Lung (tissue), 12 donors: ENCODE measurements around the gene ALG9. TPM values are rescaled to one million over a fixed set of nuclear protein-coding genes. Genes with fewer than 3 reads are reported as not detected.
A peak's percentile ranks its signal among the peaks of the same experiment; 100 is the strongest.

Source experiments
- ATAC-seq: fragments of 200-7000 bp; cut with Tn5 transposase; one replicate; pipeline ENCODE4 v1.9.1; 2020; ENCODE audit warnings: moderate number of reproducible peaks; ENCODE audit not compliant: insufficient read depth, low FRiP score
- DNase-seq, 3 donors: peaks; one replicate each; pipeline ENCODE4 v3.0.0-alpha.2; 2013 to 2017
- H3K27ac ChIP-seq, 2 donors: one replicate each; pipeline ENCODE4 v1.5.1; 2013; ENCODE audit warnings: mild to moderate bottlenecking in 2 of 2, moderate library complexity in 2 of 2, control low read depth in 1 of 2, inconsistent platforms in 1 of 2, low read depth in 1 of 2, low read length in 1 of 2
- H3K27me3 ChIP-seq, 3 donors: one replicate each; pipeline ENCODE4 v1.5.1; 2013; ENCODE audit warnings: low read length in 2 of 3; ENCODE audit not compliant: control insufficient read depth in 3 of 3, insufficient read depth in 3 of 3
- H3K36me3 ChIP-seq, 4 donors: one replicate each; pipeline ENCODE4 v1.5.1; 2013; ENCODE audit warnings: low read length in 4 of 4, mild to moderate bottlenecking in 1 of 4, moderate library complexity in 1 of 4; ENCODE audit not compliant: control insufficient read depth in 4 of 4, insufficient read depth in 4 of 4
- H3K4me1 ChIP-seq, 5 donors: one replicate each; pipeline ENCODE4 v1.5.1; 2013; ENCODE audit warnings: low read length in 5 of 5, mild to moderate bottlenecking in 2 of 5, moderate library complexity in 1 of 5; ENCODE audit not compliant: control insufficient read depth in 5 of 5, insufficient read depth in 5 of 5
- H3K4me3 ChIP-seq: one replicate; pipeline ENCODE4 v1.5.1; 2013; ENCODE audit warnings: mild to moderate bottlenecking, control low read depth, moderate library complexity
- H3K9ac ChIP-seq, 2 donors: one replicate each; pipeline ENCODE4 v1.5.1; 2013; ENCODE audit warnings: low read length in 2 of 2, control low read depth in 1 of 2; ENCODE audit not compliant: insufficient read depth in 1 of 2
- H3K9me3 ChIP-seq, 4 donors: one replicate each; pipeline ENCODE4 v1.5.1; 2013; ENCODE audit warnings: low read length in 3 of 4, mild to moderate bottlenecking in 1 of 4, moderate library complexity in 1 of 4; ENCODE audit not compliant: control insufficient read depth in 4 of 4, insufficient read depth in 3 of 4
- WGBS, 2 donors: extraction: QIAGEN DNeasy Blood & Tissue Kit; methylation state at CpG; one replicate each; pipeline ENCODE4 v1.1.7; 2013; 5-methylcytosine and 5-hydroxymethylcytosine counted together
- polyA plus RNA-seq, 2 donors: library from polyadenylated mRNA; stranded (reverse); fragments of 200-250 nt; gene quantifications; one replicate each; pipeline ENCODE4 v1.2.1, GENCODE V29; 2013
- total RNA-seq, 2 donors: library from RNA; depleted of rRNA in 1 of 2; stranded (reverse); fragments of >200 nt in 1 of 2; gene quantifications; one replicate each; pipeline ENCODE4 v1.2.1, GENCODE V29; 2014 to 2021
- TF ChIP-seq, protein P1 (sequence below): IDR thresholded peaks from 2 replicates; pipeline ENCODE4 v1.5.1; 2012; ENCODE audit warnings: mild to moderate bottlenecking; ENCODE audit errors: control extremely low read depth, extremely low read depth
- donor health status: control.
- donor health status: control.
- donor health status: Bipolar disorder and iron deficiency.
- donor health status: healthy.
- donor health status: DM: yes; HTN: yes; CAD: no.

ALG9 gene
- total and polyA plus RNA-seq, 4 donors: 11.4 to 43.4 (median 25.9) TPM

DNA sequence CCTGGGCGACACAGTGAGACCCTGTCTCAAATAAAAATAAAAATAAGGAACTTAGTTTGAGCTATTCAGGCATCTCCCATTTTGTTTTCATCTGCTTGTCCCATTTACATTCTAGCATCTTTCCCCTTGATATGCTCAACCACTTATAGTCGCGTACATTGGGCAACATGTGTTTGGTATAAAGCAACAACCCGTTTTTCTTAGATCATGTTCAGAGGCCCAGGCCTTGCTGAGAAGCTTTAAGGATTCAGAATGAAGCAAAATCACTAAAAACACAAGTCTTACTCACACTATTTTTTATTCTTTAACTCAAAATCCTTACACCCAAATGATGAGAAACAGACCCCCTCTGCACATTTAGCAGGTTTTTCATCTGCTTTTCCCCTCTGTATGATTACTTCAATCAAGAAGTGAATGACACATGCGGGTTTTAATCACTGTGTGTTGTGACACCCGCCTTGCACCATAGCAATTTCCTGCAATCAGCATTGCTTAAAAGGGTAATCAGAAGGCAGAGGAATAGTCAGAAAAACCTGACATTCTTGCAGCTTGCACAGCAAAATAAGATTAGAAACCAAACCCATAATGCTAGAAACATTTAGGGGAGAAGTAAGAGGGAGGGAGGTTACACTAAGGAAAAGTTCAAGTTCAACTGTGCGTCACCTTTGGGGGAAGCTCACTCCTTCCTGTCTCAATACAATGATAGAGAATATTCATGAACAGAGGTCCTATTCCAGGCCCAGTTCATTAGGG lies 25.9 kb downstream of the ALG9 start:
- Histone ChIP-seq H3K9me3 (no peaks in the 10 kb centered on the region), H3K27me3 (no peaks in the 10 kb centered on the region), H3K4me3 (no peak overlapping the region), H3K27ac (no peak overlapping the region), H3K9ac (no peak overlapping the region), H3K4me1 (peaks cover 0 to 3% (median 0%) of the 10 kb centered on the region in 5 donors), H3K36me3 (peaks cover 8 to 40% (median 9%) of the 10 kb centered on the region in 4 donors)
- TF ChIP-seq, protein P1, sequence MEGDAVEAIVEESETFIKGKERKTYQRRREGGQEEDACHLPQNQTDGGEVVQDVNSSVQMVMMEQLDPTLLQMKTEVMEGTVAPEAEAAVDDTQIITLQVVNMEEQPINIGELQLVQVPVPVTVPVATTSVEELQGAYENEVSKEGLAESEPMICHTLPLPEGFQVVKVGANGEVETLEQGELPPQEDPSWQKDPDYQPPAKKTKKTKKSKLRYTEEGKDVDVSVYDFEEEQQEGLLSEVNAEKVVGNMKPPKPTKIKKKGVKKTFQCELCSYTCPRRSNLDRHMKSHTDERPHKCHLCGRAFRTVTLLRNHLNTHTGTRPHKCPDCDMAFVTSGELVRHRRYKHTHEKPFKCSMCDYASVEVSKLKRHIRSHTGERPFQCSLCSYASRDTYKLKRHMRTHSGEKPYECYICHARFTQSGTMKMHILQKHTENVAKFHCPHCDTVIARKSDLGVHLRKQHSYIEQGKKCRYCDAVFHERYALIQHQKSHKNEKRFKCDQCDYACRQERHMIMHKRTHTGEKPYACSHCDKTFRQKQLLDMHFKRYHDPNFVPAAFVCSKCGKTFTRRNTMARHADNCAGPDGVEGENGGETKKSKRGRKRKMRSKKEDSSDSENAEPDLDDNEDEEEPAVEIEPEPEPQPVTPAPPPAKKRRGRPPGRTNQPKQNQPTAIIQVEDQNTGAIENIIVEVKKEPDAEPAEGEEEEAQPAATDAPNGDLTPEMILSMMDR: no peak
- DNase-seq: no peak
- 47 to 70% methylated on average over 7 of the region's 7 CpGs for WGBS, 2 donors
- ATAC-seq: no peak

DNA sequence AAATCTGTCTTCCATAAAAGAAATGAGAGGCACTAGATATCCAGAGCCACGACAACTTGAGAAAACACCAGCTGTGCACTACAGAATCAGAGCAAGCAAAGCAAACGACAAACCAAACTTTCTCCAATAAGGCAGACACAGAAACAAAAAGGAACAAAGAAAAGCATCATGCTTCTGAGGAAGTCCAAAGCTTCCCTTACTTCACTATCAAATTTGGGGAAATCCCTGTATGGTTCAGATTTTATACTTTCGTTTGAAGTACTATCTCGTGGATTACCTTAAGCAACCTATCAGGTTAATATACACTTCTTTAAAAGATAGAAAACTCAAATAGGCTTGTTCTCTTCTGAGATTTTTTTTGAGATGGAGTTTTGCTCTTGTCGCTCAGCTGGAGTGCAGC lies 27.7 kb downstream of the ALG9 start:
- H3K36me3 ChIP-seq: peaks cover 4 to 37% (median 9%) of the 10 kb centered on the region in 4 donors
- TF ChIP-seq, protein P1: no peak
- H3K4me1 ChIP-seq: peaks cover 0 to 3% (median 0%) of the 10 kb centered on the region in 5 donors
- no peaks in the 10 kb centered on the region for H3K27me3 ChIP-seq
- H3K4me3 ChIP-seq: no peak overlapping the region
- H3K9ac ChIP-seq: no peak overlapping the region
- DNase-seq: no peak
- no peak for ATAC-seq
- no peaks in the 10 kb centered on the region for H3K9me3 ChIP-seq
- no peak overlapping the region for H3K27ac ChIP-seq
- WGBS, 2 donors: 73 to 85% methylated on average over 5 of the region's 5 CpGs

DNA sequence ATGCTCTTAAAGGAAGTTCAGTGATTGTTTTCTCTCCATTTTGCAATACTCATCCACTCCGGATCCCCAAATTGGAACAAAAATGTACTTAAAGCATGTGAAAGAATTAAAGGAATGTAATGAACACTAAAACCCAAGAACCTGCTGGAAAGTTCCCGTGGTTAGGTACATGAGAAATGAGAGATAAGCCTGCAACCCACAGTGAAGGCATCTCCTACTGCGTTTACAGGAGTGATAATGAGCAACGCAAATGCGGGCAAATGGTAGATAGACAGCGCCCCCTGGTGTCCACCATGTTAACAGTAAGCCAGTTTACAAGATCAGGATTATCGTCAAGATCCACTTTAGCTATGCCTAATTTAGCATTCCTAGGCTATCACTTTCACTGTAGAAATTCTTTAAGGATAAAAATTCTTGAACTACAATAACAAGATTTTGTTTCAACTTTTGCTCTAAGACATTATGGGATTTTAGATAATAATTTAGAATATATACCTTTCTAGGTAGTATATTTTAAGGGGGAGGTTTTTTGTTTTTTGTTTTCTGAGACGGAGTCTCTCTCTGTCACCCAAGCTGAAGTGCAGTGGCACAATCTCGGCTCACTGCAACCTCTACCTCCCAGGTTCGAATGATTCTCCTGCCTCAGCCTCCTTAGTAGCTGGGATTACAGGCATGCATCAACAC lies 29.9 kb downstream of the ALG9 start:
- H3K9ac ChIP-seq: no peak overlapping the region
- peak; percentile 83 for ATAC-seq
- DNase-seq: peak; percentile 87 to 91 (median 87)

More for the DNA sequence above, 29.9 kb downstream of the ALG9 start:
- Histone ChIP-seq H3K27me3 (no peaks in the 10 kb centered on the region), H3K4me3 (no peak overlapping the region), H3K4me1 (peaks cover 0 to 3% (median 0%) of the 10 kb centered on the region in 5 donors), H3K27ac (no peak overlapping the region), H3K9me3 (no peaks in the 10 kb centered on the region), H3K36me3 (peaks cover 6 to 37% (median 15%) of the 10 kb centered on the region in 4 donors)
- TF ChIP-seq, protein P1: peak; percentile 92
- 24 to 26% methylated on average over 10 of the region's 10 CpGs for WGBS, 2 donors
